T47D (cell line): ENCODE measurements around the gene BRD1.

Experiments
- DNase-seq, 2 experiments: peaks; one replicate each; pipeline versions ENCODE4 v3.0.0 to v3.0.0-alpha.2; 2011 to 2012; ENCODE audit warnings: low read depth in 1 of 2, low spot score in 1 of 2
- JUND ChIP-seq: IDR thresholded peaks from 2 replicates; pipeline ENCODE4 v1.6.1; 2012; ENCODE audit warnings: low read depth
- in situ Hi-C: cut with HindIII; loops from 2 replicates; pipeline ENCODE4 v1.10.0; 2016; ENCODE audit warnings: low sequenced_read_pairs, low pct_unique_long_range_greater_than_20kb

Gene BRD1

GRCh38 chr22:49723478-49724029 lies 104.1 kb downstream of the BRD1 start:
- in situ Hi-C loops: no loop called here
- no peak for TF ChIP-seq JUND
- no peak for DNase-seq
